H9 (cell line): ENCODE measurements around the gene PBX4. TPM values are rescaled to one million over a fixed set of nuclear protein-coding genes. Genes with fewer than 3 reads are reported as not detected.

ENCODE experiments used
- DNase-seq: peaks from one replicate; pipeline ENCODE4 v3.0.0-alpha.2; 2017
- H2AFZ ChIP-seq: one replicate; pipeline ENCODE4 v1.6.1; 2013; ENCODE audit warnings: mild to moderate bottlenecking, low read length, control low read depth, moderate library complexity
- H2AK5ac ChIP-seq: 2 replicates; pipeline ENCODE4 v1.6.1; 2013; ENCODE audit warnings: low read length, control low read depth, mixed read lengths; ENCODE audit not compliant: insufficient read length
- H2BK120ac ChIP-seq: one replicate; pipeline ENCODE4 v1.6.1; 2013; ENCODE audit warnings: low read depth, mild to moderate bottlenecking, low read length, control low read depth, inconsistent platforms; ENCODE audit not compliant: poor library complexity, severe bottlenecking
- H2BK12ac ChIP-seq: 2 replicates; pipeline ENCODE4 v1.6.1; 2013; ENCODE audit warnings: low read length, control low read depth, mixed read lengths, low read depth; ENCODE audit not compliant: insufficient read length
- H2BK15ac ChIP-seq: 2 replicates; pipeline ENCODE4 v1.6.1; 2013; ENCODE audit warnings: low read depth, low read length, control low read depth
- H2BK20ac ChIP-seq: one replicate; pipeline ENCODE4 v1.6.1; 2013; ENCODE audit warnings: low read depth, mild to moderate bottlenecking, low read length, control low read depth, inconsistent platforms; ENCODE audit not compliant: poor library complexity, severe bottlenecking
- H2BK5ac ChIP-seq: 2 replicates; pipeline ENCODE4 v1.6.1; 2013; ENCODE audit warnings: low read length, control low read depth, mixed read lengths; ENCODE audit not compliant: insufficient read length
- H3K14ac ChIP-seq: 2 replicates; pipeline ENCODE4 v1.6.1; 2013; ENCODE audit warnings: low read length, control low read depth; ENCODE audit not compliant: insufficient read depth
- H3K18ac ChIP-seq: 2 replicates; pipeline ENCODE4 v1.6.1; 2013; ENCODE audit warnings: low read depth, mild to moderate bottlenecking, mixed read lengths, low read length, control low read depth; ENCODE audit not compliant: insufficient read length
- H3K23ac ChIP-seq: 2 replicates; pipeline ENCODE4 v1.6.1; 2013; ENCODE audit warnings: low read length, control low read depth, mixed read lengths, low read depth; ENCODE audit not compliant: insufficient read length
- H3K23me2 ChIP-seq: 2 replicates; pipeline ENCODE4 v1.6.1; 2013; ENCODE audit warnings: low read depth, mild to moderate bottlenecking, mixed read lengths, low read length, control low read depth; ENCODE audit not compliant: insufficient read length, poor library complexity, severe bottlenecking
- H3K27ac ChIP-seq: 2 replicates; pipeline ENCODE4 v1.5.1; 2013; ENCODE audit warnings: low read length, control low read depth, mixed read lengths, low read depth; ENCODE audit not compliant: insufficient read length
- H3K27me3 ChIP-seq: 2 replicates; pipeline ENCODE4 v1.6.1; 2013; ENCODE audit warnings: low read length, control low read depth, inconsistent platforms; ENCODE audit not compliant: insufficient read depth
- H3K4ac ChIP-seq: 2 replicates; pipeline ENCODE4 v1.6.1; 2013; ENCODE audit warnings: low read depth, mild to moderate bottlenecking, control low read depth, inconsistent platforms, low read length, moderate library complexity
- H3K4me1 ChIP-seq: 2 replicates; pipeline ENCODE4 v1.6.1; 2013; ENCODE audit warnings: low read length, control low read depth, inconsistent platforms; ENCODE audit not compliant: insufficient read depth
- H3K4me2 ChIP-seq: 2 replicates; pipeline ENCODE4 v1.6.1; 2013; ENCODE audit warnings: low read length, control low read depth, mixed read lengths; ENCODE audit not compliant: insufficient read length, insufficient read depth
- H3K56ac ChIP-seq: 2 replicates; pipeline ENCODE4 v1.6.1; 2013; ENCODE audit warnings: low read depth, mild to moderate bottlenecking, mixed read lengths, low read length, control low read depth; ENCODE audit not compliant: insufficient read length
- H3K79me1 ChIP-seq: 2 replicates; pipeline ENCODE4 v1.6.1; 2013; ENCODE audit warnings: low read depth, mild to moderate bottlenecking, moderate library complexity, low read length, control low read depth, inconsistent platforms; ENCODE audit not compliant: insufficient read depth, poor library complexity, severe bottlenecking
- H3K79me2 ChIP-seq: 2 replicates; pipeline ENCODE4 v1.6.1; 2013; ENCODE audit warnings: low read length, control low read depth, inconsistent platforms; ENCODE audit not compliant: insufficient read depth
- H3K9ac ChIP-seq: 2 replicates; pipeline ENCODE4 v1.6.1; 2013; ENCODE audit warnings: low read length, control low read depth, mixed read lengths; ENCODE audit not compliant: insufficient read length; ENCODE audit errors: extremely low read depth
- H3K9me3 ChIP-seq: one replicate; pipeline ENCODE4 v1.6.1; 2013; ENCODE audit warnings: low read depth, low read length, inconsistent platforms; ENCODE audit not compliant: control insufficient read depth
- H3T11ph ChIP-seq: one replicate; pipeline ENCODE4 v1.6.1; 2013; ENCODE audit warnings: mild to moderate bottlenecking, low read length, control low read depth, inconsistent platforms
- H4K20me1 ChIP-seq: one replicate; pipeline ENCODE4 v1.6.1; 2013; ENCODE audit not compliant: control insufficient read depth, insufficient read length, insufficient read depth
- H4K5ac ChIP-seq: 2 replicates; pipeline ENCODE4 v1.6.1; 2013; ENCODE audit warnings: low read depth, mild to moderate bottlenecking, mixed read lengths, low read length, control low read depth; ENCODE audit not compliant: insufficient read length
- H4K8ac ChIP-seq: replicated peaks from 2 replicates; pipeline ENCODE4 v1.6.1; 2013; ENCODE audit warnings: low read length, control low read depth, mixed read lengths, low read depth; ENCODE audit not compliant: insufficient read length
- H4K91ac ChIP-seq: 2 replicates; pipeline ENCODE4 v1.6.1; 2013; ENCODE audit warnings: low read depth, mild to moderate bottlenecking, moderate library complexity, mixed read lengths, low read length, control low read depth; ENCODE audit not compliant: insufficient read length
- H3K27ac Mint-ChIP-seq, 3 experiments: 2 replicates in 2 of 3; 3 replicates in 1 of 3; pipeline ENCODE4 v1.8.0; 2020 to 2021; ENCODE audit warnings: mixed read lengths in 3 of 3, mild to moderate bottlenecking in 1 of 3, moderate library complexity in 1 of 3
- H3K27me3 Mint-ChIP-seq: 2 replicates; pipeline ENCODE4 v1.8.0; 2021; ENCODE audit warnings: low read depth, mild to moderate bottlenecking, moderate library complexity, mixed read lengths
- H3K36me3 Mint-ChIP-seq, 3 experiments: 2 replicates in 2 of 3; 3 replicates in 1 of 3; pipeline ENCODE4 v1.8.0; 2020 to 2021; ENCODE audit warnings: low read depth in 3 of 3, mixed read lengths in 3 of 3; ENCODE audit not compliant: insufficient read depth in 1 of 3
- H3K4me1 Mint-ChIP-seq, 2 experiments: 2 replicates each; pipeline ENCODE4 v1.8.0; 2020; ENCODE audit warnings: mixed read lengths in 2 of 2
- H3K4me3 Mint-ChIP-seq, 2 experiments: 2 replicates in 1 of 2; 3 replicates in 1 of 2; pipeline ENCODE4 v1.8.0; 2020 to 2021; ENCODE audit warnings: mild to moderate bottlenecking in 2 of 2, mixed read lengths in 2 of 2, moderate library complexity in 1 of 2
- H3K9me3 Mint-ChIP-seq, 2 experiments: 2 replicates in 1 of 2; 3 replicates in 1 of 2; pipeline ENCODE4 v1.8.0; 2020; ENCODE audit warnings: mild to moderate bottlenecking in 2 of 2, mixed read lengths in 2 of 2, moderate library complexity in 1 of 2
- WGBS: extraction: QIAGEN DNeasy Blood & Tissue Kit; methylation state at CpG from one replicate; pipeline ENCODE4 v1.1.7; 2013; ENCODE audit warnings: missing lambda C conversion rate, low lambda C conversion rate, mixed read lengths; ENCODE audit not compliant: insufficient read length; ENCODE audit errors: extremely low coverage; 5-methylcytosine and 5-hydroxymethylcytosine counted together
- total RNA-seq: library from RNA; stranded (reverse); gene quantifications from 2 replicates; pipeline ENCODE4 v1.2.1, GENCODE V29; 2021
- TF ChIP-seq, protein P1 (sequence below): fragments of 200-600 bp; sonication (generic); conservative IDR thresholded peaks from 3 replicates; pipeline ENCODE4 v1.8.0; 2021; ENCODE audit warnings: antibody characterized with exemption, mild to moderate bottlenecking

Gene PBX4
- total RNA-seq, 1 experiment from 2014 or later = 3.3 TPM

DNA sequence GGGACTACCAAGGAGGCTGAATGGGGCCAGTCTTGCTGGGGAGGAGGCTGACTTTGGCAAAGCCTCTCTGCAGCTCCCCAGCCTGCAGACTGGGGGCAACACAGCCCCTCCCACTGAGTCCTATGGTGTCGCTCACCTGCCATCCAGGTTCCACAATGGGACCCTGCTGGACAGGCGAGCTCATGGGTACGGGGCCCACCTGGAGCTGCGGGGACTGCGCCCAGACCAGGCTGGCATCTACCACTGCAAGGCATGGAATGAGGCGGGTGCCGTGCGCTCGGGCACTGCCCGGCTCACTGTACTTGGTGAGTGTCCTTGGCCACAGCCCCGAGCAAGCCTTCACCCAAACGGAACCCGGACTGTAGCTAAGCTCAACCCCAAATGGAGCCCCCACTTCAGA lies 75.4 kb downstream of the PBX4 start:
- H4K91ac ChIP-seq = no peak overlapping the region
- no peaks in the 10 kb centered on the region for H3K79me2 ChIP-seq
- H3K27ac Mint-ChIP-seq = no peak overlapping the region
- H4K8ac ChIP-seq = no peak overlapping the region
- H3K27ac ChIP-seq = no peak overlapping the region
- H3K36me3 Mint-ChIP-seq = peaks cover 2 to 4% (median 2%) of the 10 kb centered on the region in 3 experiments; a peak in 4 of 7 replicates
- no peak overlapping the region for H2BK120ac ChIP-seq
- H3K4me1 ChIP-seq = no peaks in the 10 kb centered on the region
- H3K9me3 ChIP-seq = no peaks in the 10 kb centered on the region
- H3K23ac ChIP-seq = no peak overlapping the region
- H3K27me3 Mint-ChIP-seq = peaks cover 21% of the 10 kb centered on the region
- H4K20me1 ChIP-seq = no peaks in the 10 kb centered on the region
- no peak overlapping the region for H4K5ac ChIP-seq
- no peak overlapping the region for H3K18ac ChIP-seq
- H3K23me2 ChIP-seq = peaks cover 11% of the 10 kb centered on the region
- no peak overlapping the region for H2AK5ac ChIP-seq
- no peak overlapping the region for H2BK12ac ChIP-seq
- TF ChIP-seq, protein P1, sequence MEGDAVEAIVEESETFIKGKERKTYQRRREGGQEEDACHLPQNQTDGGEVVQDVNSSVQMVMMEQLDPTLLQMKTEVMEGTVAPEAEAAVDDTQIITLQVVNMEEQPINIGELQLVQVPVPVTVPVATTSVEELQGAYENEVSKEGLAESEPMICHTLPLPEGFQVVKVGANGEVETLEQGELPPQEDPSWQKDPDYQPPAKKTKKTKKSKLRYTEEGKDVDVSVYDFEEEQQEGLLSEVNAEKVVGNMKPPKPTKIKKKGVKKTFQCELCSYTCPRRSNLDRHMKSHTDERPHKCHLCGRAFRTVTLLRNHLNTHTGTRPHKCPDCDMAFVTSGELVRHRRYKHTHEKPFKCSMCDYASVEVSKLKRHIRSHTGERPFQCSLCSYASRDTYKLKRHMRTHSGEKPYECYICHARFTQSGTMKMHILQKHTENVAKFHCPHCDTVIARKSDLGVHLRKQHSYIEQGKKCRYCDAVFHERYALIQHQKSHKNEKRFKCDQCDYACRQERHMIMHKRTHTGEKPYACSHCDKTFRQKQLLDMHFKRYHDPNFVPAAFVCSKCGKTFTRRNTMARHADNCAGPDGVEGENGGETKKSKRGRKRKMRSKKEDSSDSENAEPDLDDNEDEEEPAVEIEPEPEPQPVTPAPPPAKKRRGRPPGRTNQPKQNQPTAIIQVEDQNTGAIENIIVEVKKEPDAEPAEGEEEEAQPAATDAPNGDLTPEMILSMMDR = no peak
- H3K4me3 Mint-ChIP-seq = no peak overlapping the region
- H3K9ac ChIP-seq = no peak overlapping the region
- H3K79me1 ChIP-seq = no peaks in the 10 kb centered on the region
- H3K56ac ChIP-seq = no peak overlapping the region
- no peak overlapping the region for H2BK5ac ChIP-seq
- H3K27me3 ChIP-seq = peaks cover 2% of the 10 kb centered on the region; the same call in 1 of the 2 replicates
- no peak overlapping the region for H3K4ac ChIP-seq
- no peak overlapping the region for H3K14ac ChIP-seq
- H2AFZ ChIP-seq = no peak overlapping the region
- H3K4me2 ChIP-seq = no peak overlapping the region
- no peak overlapping the region for H2BK15ac ChIP-seq
- no peak for DNase-seq
- no peak overlapping the region for H3T11ph ChIP-seq
- H3K4me1 Mint-ChIP-seq = peaks cover 7 to 15% of the 10 kb centered on the region in 2 experiments
- no peak overlapping the region for H2BK20ac ChIP-seq
- no peaks in the 10 kb centered on the region for H3K9me3 Mint-ChIP-seq
- WGBS = no CpG with 5 or more reads among the region's 13 CpGs
